Inflammatory macrophage treated with lipopolysaccharide for 1 hour (primary cell): ENCODE measurements around the gene IVD.
A peak's percentile ranks its signal among the peaks of the same experiment; 100 is the strongest.

ENCODE experiments used
- DNase-seq, 2 donors: peaks; one replicate each; pipeline ENCODE4 v3.0.0-alpha.2; 2020 to 2022

Gene IVD

DNA sequence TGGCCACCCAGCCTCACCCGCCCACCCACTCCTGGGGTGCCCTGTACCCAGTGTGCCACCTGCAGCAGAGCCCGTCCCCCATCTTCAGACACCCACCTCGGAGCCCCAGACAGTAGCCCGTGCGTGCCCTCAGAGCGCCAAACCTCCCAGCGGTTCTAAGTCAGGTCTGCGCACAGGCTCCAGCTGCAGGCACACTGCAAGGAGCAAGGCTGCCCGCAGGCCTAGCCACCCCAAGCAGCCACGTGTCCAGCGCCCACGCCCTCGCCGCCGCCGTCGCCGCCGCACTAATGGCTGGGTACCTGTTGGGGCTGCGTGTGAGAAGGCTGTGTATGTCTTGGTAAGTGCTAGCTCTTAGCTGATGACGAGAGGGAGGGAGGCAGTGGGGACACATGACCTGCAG, 56.4 kb downstream of the IVD start:
- DNase-seq: no peak

- no peak for DNase-seq
These were observed 57.7 kb downstream of the IVD start for GRCh38 chr15:40463279-40463678.

DNA sequence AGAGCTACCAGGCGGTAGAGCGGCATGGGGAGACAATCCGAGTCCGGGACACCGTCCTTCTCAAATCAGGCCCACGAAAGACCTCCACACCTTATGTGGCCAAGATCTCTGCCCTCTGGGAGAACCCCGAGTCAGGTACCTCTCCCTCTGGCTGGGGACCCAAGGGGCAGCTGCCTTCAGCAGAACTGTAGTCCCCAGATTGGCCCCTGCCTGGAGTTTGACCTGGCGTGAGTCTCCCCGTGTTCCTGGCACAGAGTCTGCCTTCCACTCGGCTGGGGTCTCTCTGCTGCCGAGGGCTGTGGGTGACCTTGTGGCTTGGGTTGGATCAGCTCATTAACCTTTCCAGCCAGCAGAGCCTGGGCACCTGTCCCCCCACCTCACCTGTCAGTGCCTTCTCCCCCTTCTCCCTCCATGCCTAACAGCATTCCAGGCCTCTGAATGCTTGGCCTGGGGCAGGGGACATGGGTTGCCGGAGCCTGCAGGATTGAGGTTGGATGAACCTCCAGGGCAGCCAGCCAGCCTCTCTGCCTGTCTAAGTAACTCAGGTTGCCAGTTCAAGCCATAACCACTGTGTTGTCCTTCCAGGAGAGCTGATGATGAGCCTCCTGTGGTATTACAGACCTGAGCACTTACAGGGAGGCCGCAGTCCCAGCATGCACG, 58.4 kb downstream of the IVD start:
- no peak for DNase-seq

DNA sequence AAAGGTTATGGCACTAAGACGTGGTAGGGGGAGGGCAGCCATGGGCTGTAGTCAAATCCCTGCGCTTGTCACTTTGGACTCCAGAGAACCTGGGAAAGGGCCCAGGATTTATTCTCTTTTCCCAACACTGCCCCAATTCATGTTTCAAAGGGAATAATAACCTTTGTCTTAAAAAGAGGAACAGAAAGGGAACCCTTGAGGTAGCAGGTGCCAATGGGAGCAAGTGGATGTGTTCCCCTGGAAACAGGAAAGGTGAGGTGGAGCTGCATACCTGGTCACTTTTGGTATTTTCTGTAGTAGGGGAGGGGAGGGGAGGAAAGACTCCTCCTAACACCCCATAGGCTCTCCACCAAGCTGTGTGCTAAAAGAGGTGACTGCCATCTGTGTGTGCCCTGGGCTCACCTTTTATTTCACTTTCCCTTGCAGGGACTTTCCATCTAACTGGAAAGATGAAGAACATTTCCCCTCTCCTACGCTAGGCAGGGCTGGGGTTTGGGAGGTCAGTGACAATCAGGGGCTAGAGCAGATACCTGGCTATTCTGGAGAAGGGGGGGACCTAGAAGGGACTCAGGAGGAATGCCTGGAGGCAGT, 59.1 kb downstream of the IVD start:
- no peak for DNase-seq

- DNase-seq: no peak
These were observed 60.3 kb downstream of the IVD start for GRCh38 chr15:40465939-40466338.

DNA sequence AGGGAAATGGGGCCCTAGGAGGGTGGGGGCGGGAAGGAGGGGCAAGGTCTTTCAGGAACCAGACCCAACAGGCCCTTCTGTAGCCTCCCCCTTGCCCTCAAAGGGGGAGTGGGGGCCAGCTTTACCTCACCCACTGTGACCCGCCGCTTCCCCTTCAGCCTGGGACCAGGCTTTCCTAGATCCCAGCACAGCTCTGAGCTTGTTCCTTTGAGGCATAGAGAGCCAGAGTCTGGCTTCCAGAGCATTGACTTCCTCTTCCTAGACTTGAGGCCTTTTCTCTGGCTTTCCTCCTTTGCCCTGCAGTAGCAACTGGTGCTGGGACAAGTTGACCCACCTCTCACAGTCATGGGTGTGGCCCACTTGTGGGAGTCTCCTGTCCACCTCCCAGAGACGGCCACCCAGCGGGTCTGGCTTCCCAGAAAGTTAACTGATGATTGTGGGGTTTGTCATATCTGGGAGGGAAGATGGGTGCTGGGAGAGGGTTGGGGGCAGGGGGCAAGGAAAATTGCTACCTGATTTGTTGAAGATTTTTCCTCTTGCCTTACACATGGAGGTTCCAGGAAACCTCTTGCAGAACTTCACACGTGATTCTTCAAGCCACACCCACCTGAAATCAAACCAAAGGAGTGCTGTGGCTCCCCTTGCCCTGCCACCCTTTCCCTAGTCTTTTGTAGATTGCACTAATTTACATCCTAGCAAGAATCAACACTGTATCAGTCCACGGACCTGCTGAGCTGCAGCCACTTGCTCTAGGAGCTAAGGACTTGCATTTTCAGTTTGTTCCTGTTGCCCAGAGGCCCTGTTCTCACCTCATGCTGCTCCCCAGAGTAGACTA, 61.0 kb downstream of the IVD start:
- peak in 1 of 2 donors; percentile 37 for DNase-seq

- no peak for DNase-seq
These were observed 61.6 kb downstream of the IVD start for GRCh38 chr15:40467261-40467615.

DNA sequence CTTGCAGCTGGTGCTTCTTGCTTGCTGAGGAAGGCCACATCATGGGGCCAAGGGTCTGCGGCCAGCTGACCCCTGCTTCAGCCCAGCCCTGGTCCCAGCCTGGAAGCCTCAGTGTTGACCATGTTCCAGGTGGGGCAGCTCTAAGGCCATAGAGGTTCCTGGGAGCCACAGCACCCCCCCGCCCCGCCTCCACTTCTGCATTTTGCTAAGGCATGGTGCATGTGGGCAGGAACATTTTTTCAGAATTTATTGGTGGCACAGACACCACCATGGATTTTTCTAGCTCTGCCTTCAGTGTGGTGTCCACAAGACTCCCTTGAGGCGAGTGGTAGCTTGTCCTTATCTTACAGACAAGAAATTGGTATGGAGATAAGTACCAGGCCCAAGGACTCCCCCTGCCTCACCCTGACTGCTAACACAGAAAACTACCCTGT, 63.3 kb downstream of the IVD start:
- peak; percentile 23 to 38 for DNase-seq

DNA sequence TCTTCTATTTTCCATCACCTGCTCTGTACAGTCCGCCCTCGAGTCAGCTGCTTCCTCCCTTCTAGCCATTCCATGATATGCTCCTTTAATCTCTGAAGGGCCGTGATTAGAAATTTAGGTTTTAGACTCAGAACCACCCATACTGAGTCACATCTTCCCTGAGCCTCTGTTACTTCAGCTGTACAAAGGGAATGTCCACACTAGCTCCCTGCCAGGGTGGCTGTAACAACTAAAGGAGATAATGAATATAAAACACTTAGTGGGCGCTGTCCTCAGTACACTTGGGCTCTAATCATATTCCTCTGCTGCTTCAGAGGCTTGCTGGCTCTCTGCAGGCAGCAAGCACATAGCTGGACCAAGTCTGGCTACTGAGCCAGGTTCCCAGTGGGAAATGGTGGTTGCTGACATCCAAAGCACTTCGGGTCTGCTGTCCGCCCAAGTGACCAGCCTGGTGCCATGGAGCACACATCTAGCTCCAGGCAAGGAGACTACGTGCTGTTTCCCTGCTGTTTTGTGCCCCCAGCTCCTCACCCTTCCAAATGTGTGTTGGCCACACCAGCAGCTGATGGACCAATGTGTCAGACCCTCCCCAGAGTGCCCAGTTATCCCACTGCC, 64.3 kb downstream of the IVD start:
- DNase-seq: no peak

GRCh38 chr15:40470423-40471104, 65.0 kb downstream of the IVD start, which contains the start of gene CHST14:
Gene CHST14 (plus strand): TSS chr15:40470984. CDS start chr15:40471214, 230 bp downstream.
- peak; percentile 56 to 61 for DNase-seq
